H1 (cell line): Measurements from ENCODE around the gene FRMD4B. TPM values are rescaled to one million over a fixed set of nuclear protein-coding genes. Genes with fewer than 3 reads are reported as not detected.

ENCODE experiments used
- EZH2 ChIP-seq: fragments of 200-600 bp; sonication (generic); IDR thresholded peaks from 2 replicates; pipeline ENCODE4 v1.7.1; 2012; ENCODE audit warnings: low read depth, mild to moderate bottlenecking, moderate library complexity, low read length, inconsistent platforms; ENCODE audit not compliant: severe bottlenecking
- JUN ChIP-seq: IDR thresholded peaks from 2 replicates; pipeline ENCODE4 v1.6.1; 2011; ENCODE audit warnings: low read depth, mild to moderate bottlenecking, improper control_type of control experiment, low read length
- KDM4A ChIP-seq: IDR thresholded peaks from one replicate; pipeline ENCODE4 v1.7.1; 2012; ENCODE audit warnings: low read depth, mild to moderate bottlenecking, moderate library complexity, low read length, inconsistent platforms; ENCODE audit not compliant: severe bottlenecking
- polyA plus RNA-seq, 7 experiments: library from polyadenylated mRNA; depleted of rRNA in 3 of 7; stranded (reverse) in 5 of 7; unstranded in 2 of 7; fragments of >200 nt in 5 of 7; fragments of 200-250 nt in 2 of 7; gene quantifications; 1 replicate in 5 of 7; 2 replicates in 1 of 7; 4 replicates in 1 of 7; pipeline versions ENCODE4 v1.2.1 to v1.2.3, GENCODE V29; 2011 to 2013; ENCODE audit warnings: missing spikeins in 2 of 7, mixed read lengths in 2 of 7
- total RNA-seq: library from RNA; stranded (reverse); fragmentation: NEBNext Ultra II Directional; extraction: Animal tissue kit (Norgen Biotek cat#: 25700); gene quantifications from 2 replicates; pipeline ENCODE4 v1.2.1, GENCODE V29; 2021

The FRMD4B gene
- total and polyA plus RNA-seq, 2 of the 8 experiments (the other 6 are each of a cell fraction or from before 2014, with no cell fraction given): 2.7 to 7.2 TPM

- TF ChIP-seq KDM4A: no peak
- no peak for TF ChIP-seq EZH2
- TF ChIP-seq JUN: no peak
- TF ChIP-seq, all 59 proteins: peak for 0
These were observed 114.8 kb downstream of the FRMD4B start (continued) for GRCh38 chr3:69271098-69271497.
